ENCODE data around the gene TMPRSS13.
"Not testable (repeated sequence)": the region's sequence is repeated elsewhere in the genome, so short reads cannot be mapped to it uniquely, and the experiment has no call there.

The TMPRSS13 gene

DNA sequence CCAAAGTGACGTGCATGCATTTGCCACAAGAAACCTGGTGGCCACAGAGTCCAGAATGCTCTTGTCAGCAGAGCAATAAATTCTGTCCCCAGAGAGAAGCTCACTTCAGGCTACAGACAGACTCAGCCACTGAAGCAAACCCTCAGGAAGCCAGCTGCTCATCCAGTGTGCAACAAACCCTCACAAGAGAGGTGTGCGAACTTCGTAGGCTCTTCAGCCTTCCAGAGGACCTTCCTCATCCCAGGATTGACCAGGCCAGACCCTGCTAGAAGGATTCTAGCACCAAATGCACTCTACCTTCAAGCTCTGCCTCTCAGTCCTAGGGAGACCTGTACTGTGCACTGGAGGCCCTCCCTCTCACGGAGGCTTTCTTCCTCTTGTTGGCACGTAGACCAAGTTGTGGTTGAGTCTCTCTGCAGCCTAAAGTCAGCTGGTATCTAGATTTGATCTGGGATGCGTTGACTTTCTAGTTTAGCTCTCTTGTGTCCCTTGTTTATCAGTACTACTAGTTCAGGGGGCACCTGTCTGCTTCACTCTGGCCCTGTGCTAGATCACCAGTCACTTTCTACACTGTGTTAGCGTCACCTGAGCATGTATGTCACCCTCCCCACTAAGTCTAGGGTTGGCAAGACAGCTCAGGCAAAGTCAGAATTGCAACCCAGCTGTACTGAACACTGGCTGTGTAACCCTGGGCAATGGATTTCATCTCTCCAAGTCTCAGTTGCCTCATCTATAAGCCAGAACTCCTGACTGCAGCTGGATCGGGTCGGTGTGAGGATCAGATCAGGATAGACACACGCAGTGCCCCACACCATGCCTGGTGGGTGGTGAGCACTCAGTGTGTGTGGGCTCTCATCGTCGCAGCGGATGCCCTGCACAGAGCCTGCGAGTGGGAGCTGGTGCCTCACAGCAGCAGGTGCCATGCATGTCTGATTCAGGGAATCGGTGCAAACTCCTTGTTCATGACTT lies 22.1 kb upstream of the TMPRSS13 start:
- DNase-seq (ENCODE audit: low spot score) = no peak

DNA sequence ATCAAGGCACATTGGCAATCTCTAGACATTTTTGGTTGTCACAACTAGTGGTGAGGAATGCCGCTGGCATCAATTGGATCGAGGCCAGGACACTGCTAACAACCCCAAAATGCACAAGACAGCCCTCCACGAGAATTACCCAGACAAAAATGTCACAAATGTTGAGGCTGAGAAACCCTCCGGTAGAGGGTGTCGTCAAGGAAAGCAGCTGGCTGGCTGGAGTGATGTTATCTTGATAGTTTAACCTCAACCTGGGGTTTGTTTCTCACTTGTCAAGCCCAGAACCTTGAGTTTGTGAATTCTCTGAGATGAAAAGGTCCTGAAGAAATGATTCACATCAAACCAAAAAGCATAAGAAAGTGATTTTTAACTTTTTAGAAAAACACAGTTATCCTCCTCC lies 21.1 kb upstream of the TMPRSS13 start:
- no peak for DNase-seq (ENCODE audit: low spot score)

DNA sequence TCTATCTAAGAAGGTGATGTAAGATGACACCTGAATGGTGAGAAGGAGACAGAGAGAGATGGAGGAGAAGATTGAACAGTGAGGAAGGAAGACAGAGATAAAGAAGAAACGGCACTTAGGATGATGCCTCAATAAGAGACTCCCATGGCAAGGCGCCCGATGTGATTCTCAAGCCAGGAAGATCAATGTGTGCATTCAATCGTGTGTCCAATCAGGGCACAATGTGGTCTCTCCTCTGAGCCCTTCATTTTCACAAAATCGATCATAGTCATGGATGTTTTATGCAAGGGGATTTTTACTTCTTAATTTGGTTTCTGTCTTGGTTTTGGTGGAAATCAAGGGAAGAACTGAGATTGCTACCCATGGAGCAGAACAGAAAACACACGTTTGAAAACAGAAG lies 19.9 kb upstream of the TMPRSS13 start:
- DNase-seq (ENCODE audit: low spot score) = no peak

DNA sequence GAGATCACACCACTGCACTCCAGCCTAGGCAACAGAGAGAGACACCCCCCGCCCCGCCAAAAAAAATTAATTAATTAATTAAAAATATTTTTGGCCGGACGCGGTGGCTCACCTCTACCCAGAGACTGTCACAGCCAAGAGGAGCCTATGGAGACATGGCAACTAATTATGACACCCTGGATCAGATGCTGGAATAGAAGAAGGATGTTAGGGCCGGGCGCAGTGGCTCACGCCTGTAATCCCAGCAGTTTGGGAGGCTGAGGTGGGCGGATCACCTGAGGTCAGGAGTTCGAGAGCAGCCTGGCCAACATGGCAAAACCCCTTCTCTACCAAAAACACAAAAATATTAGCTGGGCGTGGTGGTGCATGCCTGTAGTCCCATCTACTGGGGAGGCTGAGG lies 19.3 kb upstream of the TMPRSS13 start:
- DNase-seq (ENCODE audit: low spot score) = not testable (repeated sequence)

DNA sequence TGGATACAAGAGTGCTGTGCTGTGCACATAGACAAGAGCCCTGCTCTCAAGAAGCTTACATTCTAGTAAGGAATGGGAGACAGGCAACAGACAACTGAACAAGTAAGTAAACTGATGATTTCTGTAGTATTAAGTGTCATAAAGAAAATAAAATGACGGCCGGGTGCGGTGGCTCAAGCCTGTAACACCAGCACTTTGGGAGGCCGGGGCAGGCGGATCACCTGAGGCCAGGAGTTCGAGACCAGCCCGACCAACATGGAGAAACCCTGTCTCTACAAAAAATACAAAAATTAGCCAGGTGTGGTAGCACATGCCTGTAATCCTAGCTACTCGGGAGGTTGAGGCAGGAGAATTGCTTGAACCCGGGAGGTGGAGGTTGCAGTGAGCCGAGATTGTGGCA lies 18.5 kb upstream of the TMPRSS13 start:
- not testable (repeated sequence) for DNase-seq (ENCODE audit: low spot score)

DNA sequence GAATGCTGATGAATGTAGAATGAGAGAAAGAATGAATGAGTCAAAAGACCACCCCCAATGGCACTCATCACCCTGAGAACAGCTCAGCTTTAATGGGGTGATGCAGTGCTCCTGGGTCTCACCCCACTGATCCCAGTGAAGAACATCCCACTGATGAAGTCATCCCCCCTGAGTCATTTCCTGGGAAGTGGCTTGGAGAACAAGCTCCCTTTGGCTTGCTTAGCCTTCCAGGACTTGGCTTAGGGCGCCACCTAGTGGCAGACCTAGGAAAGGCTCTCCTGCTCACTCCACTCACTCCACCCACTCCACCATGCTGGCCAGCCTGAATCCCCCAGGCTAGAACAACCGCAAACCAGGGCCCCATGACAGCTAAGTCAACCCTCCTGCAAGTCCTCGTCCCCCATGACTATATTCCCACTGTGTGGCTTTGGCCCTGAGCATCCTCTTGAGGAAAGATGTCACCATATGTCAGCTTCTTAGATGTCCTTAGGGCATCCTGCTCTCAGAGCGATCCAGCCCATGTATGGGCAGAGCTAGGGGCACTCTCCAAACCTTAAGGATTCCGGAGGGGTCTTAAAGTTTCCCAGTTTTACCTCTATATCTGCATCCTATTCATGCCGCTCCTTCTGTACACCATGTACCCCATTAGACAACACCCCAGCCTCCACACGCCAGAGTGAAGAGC lies 17.8 kb upstream of the TMPRSS13 start:
- peak; percentile 80 for DNase-seq (ENCODE audit: low spot score)

DNA sequence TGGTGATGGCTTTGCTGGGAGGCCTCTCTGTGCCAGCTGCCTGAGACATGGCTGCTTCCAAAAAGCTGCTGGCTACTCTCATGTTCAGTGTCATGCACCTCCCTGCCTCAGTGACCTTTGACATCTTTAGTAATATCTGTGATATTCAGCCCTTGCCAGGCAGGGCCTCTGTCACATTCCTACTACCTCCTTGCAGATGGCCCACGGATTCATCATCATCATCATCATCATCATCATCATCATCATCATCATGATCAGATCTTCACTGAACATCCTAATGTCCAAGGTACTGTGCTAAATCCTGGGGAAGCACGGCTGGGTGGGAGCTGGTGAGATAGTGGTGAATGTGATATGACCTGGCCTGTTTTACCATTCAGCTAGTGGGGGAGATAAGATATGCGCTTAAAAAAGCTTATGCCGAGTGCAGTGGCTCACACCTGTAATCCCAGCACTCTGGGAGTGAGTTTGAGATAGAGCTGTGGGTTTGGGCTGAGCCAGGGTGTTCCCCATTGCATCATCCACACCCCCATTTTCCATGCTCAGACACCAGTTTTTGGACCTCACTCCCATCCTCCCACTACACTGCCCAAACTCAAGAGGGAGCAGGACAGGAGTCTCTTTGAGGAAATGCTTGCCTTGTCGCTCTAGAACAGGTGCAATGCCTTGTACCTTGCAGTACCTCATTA lies 17.1 kb upstream of the TMPRSS13 start:
- DNase-seq (ENCODE audit: low spot score) = no peak

DNA sequence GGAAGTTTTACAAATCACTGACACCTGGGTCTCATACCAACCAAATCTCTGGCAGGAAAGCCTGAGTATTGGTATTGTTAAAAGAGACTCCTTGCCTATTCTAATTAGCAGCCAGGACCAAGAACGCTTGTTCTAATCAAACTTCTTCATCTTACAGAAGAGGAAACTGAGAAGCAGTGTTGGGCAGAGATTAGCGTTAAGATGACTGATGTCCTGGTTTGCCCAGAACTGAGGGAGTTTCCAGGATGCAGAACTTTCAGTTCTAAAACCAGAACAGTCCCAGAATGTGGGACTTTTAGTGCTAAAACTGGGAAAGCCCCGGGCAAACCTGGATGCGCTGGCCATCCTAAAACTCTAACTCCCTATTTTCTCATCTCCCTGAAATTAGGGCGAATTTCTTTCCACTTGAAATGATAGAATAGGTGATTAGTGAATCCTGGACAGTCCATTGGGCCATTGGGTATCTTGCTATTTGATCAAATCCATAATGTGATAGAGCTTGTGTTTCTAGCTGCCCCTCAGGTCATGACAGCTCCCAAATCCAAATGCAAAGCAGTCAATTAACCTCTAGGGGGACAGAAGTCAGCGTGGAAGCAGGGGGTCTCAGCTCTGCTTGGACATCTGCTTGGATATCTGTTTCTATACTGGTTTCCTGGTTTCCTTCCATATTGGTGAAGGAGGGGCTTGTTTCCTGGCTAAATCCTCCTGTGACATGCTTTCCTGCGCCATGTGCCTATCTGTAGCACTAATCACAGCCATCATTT lies 16.0 kb upstream of the TMPRSS13 start:
- DNase-seq (ENCODE audit: low spot score) = no peak

DNA sequence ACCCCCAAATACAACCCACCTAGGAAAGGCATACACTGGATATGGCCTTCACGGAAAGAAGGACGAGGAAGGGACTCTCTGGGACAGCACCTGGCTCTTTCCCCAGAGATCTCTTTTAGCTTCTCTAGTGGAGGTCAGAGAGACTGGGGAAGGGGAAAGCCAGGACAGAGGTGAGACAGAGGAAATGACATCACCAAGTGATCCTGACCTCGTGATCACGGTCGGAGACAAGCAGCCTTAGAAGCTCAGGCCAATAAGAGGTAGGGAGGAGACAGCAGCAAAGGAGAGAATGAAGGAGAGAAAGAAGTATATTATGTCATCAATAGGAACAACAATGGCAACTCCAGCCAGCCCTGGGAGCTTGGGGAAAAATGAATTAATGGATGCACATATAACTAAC lies 15.4 kb upstream of the TMPRSS13 start:
- no peak for DNase-seq (ENCODE audit: low spot score)

DNA sequence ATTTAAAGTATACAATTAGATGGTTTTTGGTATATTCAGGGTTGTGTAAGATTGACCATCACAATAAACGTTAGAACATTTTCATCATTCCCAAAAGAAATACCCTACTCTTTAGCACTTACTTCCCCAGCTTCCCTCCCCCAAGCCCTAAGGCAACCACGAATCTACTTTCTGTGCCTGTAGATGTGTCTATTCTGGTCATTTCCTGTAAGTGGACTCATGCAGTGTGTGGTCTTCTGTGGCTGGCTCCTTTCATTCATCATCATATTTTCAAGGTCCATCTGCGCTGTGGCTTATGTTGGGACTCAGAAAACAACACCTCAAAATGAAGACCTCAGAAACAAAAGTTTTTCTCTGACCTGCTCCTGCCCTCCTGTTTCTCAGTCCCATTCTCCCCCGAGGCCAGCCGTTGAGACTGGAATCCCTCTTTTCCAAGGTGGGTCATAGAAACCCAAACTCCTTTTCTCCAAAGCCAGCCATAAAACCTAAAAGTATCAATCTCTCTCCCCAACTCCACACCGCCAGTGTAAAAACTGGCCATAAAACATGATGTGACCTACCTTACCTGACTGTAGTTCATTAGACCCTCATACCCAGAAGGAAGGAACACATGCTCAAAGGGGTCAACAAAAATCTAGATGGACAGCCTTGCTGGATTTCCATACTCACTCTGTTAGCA lies 12.9 kb upstream of the TMPRSS13 start:
- no peak for DNase-seq (ENCODE audit: low spot score)

DNA sequence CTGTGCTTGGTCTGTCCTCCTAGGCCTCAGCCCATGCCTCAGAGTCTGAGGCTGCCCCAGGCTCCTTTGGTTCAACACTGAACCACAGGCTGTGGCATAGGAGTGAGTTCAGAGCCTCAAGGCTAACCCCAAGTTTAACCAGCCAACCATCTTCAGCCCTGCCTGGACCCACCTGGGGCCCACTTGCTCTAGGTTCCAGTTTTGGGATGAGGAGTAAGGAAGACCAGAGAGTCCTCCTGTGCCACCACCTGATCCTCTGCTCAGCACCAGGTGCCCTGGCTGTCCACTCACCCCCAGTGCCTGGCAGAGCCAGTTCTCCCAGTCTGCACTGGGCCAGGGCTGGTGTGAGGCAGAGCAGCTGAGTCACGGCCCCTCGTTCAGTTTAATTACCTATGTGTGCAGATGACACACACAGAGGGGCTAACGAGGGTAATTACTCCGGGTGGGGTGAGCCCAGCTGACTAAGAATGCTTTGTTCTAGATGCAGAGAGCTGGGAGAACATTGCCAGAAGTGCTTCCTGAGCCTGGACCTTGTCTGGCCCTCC lies 12.0 kb upstream of the TMPRSS13 start:
- no peak for DNase-seq (ENCODE audit: low spot score)

DNA sequence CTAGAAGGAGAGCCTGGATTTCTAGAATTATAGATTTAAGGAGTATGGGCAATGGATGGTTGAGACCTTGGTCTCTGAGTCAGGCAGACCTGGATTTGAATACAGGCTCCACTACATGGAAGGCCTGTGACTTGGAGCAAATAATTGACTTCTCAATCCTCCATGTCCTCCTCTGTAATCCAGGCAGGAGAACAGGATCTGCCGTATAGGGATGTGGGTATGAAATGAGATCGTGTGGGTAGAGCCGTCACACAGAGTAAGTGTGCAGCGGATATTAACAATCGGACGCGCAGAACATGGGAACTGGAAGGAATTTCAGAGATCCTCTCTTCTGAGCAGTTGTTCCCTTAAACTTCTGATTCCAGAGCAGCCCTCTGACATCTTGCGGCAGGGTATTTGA lies 11.5 kb upstream of the TMPRSS13 start:
- DNase-seq (ENCODE audit: low spot score) = no peak

DNA sequence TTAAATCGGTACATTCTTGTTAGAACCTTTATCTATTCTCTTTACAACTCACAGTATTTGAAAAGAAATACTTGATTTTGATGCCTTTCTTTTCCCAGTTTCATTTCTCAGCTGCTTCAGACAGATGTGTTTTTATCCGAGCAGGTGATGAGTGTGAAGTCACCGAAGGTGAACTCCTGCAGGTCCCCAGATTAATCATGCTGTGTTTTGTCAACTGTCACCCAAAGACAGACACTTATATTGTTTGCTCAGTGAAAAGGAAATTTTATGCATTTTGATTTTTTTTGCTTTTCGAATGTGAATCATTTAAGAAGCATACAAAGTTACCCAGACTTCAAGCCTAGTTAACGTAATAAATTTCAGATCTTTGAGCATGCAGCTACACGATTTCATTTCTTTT lies 7.8 kb upstream of the TMPRSS13 start:
- no peak for DNase-seq (ENCODE audit: low spot score)

DNA sequence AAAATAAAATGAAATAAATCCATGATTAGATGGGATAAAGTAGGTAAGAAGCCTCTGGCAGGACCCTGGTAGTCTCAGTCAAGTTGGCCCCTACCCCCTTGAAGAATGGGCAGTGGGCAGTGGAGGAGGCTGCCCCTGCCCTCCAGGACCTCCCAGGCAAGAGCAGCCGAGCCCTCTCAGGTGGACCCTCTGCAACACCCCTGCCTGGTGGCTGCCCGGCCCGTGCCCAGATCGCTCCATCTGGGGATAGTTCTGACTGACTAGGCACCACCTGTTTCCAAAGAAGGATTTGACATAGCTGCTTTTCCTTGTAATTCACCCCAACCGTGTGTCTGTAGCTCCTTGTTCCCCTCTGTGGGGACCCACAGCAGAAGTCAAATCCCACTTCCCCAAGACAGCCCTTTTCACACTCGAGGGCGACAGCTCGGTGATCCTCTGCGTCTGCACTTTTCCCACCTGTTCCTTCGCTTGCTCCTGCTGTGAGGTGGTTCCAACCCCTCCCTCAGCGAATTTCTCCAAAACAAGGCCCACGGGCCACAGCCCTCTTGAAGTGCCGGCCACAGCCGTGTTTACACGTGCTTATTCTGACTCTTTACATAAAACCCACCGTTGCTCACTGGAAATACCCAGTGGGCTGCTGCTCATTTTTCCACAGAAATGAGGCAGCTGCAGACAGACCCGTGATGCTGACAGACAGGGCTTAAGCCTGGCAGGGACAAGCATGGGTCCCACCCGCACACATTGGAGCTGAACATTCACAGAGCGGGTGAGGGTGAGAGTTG lies 5.5 kb upstream of the TMPRSS13 start:
- DNase-seq (ENCODE audit: low spot score) = no peak

DNA sequence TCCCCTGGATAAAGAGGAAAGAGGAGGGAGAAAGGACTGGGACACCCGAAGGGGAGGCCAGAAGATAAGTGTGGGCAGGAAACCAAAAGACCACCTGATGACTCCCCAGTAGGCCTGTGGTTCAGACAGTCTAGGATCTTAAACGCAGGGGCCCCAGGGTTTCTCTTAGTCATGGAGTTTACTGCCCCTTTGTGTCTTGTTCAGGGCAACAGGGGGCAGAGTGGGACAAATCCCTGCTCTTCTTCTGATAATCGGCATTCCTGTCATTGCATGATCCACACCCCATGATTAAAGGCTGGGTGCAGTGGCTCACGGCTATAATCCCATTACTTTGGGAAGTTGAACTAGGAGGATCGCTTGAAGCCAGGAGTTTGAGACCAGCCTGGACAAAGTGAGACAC lies 4.7 kb upstream of the TMPRSS13 start:
- no peak for DNase-seq (ENCODE audit: low spot score)

DNA sequence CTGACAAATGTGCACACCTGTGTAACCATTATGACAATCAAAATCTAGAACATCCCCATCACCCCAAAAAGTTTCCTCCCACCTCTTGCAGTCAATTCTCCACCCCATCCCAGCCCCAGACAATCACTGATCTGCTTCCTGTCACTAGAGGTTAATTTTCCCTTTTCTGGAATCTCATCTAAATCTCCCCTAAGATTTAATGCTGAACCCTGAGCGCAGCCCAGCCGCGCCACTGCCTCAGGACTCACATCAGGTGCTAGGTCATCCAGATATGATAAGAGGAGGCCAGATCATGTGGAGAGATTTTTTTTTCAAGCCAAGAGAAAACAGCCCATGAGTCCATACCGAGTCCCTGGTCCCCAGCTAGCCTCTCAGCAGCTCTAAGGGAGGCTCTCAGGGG lies 4.3 kb upstream of the TMPRSS13 start:
- DNase-seq (ENCODE audit: low spot score) = no peak

DNA sequence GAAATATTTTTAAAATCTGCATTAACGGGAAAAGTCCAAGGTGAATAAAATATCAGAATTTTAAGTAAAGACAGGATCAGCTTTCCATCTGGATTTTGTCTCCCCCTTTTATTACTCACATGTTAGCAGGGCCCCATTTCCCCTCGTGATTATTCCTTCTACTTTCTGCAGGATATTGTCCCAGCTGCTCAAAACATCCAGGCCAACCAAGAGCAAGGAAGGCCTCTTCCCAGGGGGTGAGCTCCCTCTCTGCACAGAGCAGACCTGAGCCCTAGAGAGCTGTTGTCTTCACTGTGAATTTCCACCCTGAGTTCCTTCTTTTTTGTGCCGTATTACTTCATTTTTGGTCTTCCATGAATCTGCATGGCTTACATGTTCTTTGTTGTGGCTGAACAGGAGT lies 3.7 kb upstream of the TMPRSS13 start:
- no peak for DNase-seq (ENCODE audit: low spot score)

DNA sequence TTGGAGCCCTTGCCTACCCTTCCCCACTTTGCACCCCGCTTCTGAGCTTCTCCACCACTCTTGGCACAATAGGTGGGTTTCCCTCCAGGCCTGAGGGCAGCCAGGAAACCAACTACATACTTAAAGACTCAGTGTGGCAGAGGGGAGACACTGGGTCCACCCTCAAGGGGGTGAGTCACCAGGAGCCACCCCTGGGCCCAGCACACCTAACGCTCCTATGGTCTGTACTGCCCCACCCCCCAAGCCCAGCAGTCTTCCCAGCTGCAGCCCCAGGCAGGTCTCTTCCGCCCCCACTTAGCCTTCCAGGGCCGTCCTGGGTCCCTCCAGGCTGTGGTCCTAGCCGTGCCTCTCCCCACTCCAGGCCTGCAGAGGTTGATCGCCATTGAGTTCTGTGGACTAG lies 3.2 kb upstream of the TMPRSS13 start:
- no peak for DNase-seq (ENCODE audit: low spot score)

DNA sequence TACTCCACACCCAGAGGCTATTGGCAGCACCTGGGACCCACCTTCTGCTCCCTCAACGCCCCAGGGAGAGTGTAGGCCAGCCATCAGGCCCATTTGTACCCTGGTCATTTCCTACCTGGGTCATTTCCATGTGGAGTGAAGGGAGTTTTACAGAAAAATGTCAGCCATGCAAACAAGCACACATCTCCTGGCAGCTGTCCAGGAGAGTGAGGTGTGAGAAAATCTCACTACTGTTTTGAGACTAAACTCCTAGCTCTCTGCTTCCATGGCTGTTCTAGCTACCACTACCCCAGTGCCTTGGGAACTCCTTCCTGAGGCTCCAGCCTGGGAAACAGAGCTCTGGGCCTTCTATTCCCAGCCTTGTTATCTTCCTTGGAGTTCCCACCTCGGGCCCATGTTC lies 2.8 kb upstream of the TMPRSS13 start:
- DNase-seq (ENCODE audit: low spot score) = peak; percentile 18

DNA sequence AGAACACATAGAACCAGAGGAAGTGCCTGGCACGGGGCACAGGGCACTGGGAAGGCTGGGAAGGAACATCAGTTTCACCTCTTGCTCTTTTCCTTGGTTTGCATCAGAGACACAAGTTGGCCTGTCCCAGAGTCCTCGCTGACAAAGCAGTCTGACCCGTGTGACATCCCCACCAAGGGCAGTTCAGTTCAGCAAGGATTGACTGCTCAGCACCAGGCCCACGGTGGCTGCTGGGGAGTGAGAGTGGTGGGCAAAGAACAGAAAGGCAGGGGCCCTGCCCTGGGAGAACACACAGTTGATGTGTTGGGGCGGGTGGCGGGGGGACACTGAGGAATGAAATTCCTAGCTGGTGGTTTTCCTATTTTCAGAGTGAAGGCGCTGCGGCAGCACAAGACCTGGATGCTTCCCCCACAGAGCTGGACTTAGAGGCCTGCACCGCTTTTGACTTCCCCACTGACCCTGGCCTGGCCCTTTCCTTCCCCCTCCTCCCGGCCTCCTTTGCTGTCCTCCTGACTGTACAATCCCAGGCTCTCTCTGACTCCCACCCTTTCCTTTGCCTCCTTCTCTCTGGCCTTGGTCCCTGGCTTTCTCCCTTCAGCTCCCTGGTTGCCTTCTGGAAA lies 2.2 kb upstream of the TMPRSS13 start:
- DNase-seq (ENCODE audit: low spot score) = no peak
